ENCODE data around the gene ATF7IP2. TPM values are rescaled to one million over a fixed set of nuclear protein-coding genes. Genes with fewer than 3 reads are reported as not detected.

The ATF7IP2 gene
- total RNA-seq, 2 experiments from 2014 or later: 82.9 to 86.9 TPM

GRCh38 chr16:10522966-10523365, 137.1 kb downstream of the ATF7IP2 start:
- peaks cover 5% of the 10 kb centered on the region for H3K27me3 Mint-ChIP-seq
- peaks cover 5% of the 10 kb centered on the region for H3K4me1 Mint-ChIP-seq (ENCODE audit: low read depth)
- no peaks in the 10 kb centered on the region for H3K27me3 ChIP-seq (ENCODE audit: control insufficient read depth in 1 of 2, insufficient read depth in 2 of 2, low read length in 2 of 2)
- ATAC-seq (ENCODE audit: poor library complexity) (no peak), DNase-seq (no peak)
- intact Hi-C loops (cut with DNase I, micrococcal nuclease): loop anchor here in 1 of 2 experiments (5.0 kb wide), 1 partner anchor 394 kb away; no protein-coding TSS in a partner anchor
- no peaks in the 10 kb centered on the region for H3K36me3 Mint-ChIP-seq (ENCODE audit: low read depth)
- H3K27ac ChIP-seq (ENCODE audit: low read depth in 1 of 2, low read length in 2 of 2): no peak overlapping the region
- no peak overlapping the region for H3K4me3 ChIP-seq (ENCODE audit: low read length)
- H3K4me3 Mint-ChIP-seq: no peak overlapping the region
- TF ChIP-seq, protein P1, sequence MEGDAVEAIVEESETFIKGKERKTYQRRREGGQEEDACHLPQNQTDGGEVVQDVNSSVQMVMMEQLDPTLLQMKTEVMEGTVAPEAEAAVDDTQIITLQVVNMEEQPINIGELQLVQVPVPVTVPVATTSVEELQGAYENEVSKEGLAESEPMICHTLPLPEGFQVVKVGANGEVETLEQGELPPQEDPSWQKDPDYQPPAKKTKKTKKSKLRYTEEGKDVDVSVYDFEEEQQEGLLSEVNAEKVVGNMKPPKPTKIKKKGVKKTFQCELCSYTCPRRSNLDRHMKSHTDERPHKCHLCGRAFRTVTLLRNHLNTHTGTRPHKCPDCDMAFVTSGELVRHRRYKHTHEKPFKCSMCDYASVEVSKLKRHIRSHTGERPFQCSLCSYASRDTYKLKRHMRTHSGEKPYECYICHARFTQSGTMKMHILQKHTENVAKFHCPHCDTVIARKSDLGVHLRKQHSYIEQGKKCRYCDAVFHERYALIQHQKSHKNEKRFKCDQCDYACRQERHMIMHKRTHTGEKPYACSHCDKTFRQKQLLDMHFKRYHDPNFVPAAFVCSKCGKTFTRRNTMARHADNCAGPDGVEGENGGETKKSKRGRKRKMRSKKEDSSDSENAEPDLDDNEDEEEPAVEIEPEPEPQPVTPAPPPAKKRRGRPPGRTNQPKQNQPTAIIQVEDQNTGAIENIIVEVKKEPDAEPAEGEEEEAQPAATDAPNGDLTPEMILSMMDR (IDR thresholded peaks at IDR 0.05): no peak
- H3K36me3 ChIP-seq (ENCODE audit: insufficient read depth, low read length): no peaks in the 10 kb centered on the region
- no peaks in the 10 kb centered on the region for H3K9me3 ChIP-seq (ENCODE audit: control insufficient read depth in 1 of 2, insufficient read depth in 1 of 2, low read length in 2 of 2)
- no peaks in the 10 kb centered on the region for H3K9me3 Mint-ChIP-seq
- H3K4me1 ChIP-seq (ENCODE audit: insufficient read depth, low read length): peaks cover 2% of the 10 kb centered on the region
- CTCF ChIA-PET: interaction anchor here (0.6 kb wide), 1 partner anchor 54 kb away, joined by 3 read pairs; no protein-coding TSS in a partner anchor
- POLR2A ChIA-PET: no interaction called here
- H3K27ac Mint-ChIP-seq: no peak overlapping the region

DNA sequence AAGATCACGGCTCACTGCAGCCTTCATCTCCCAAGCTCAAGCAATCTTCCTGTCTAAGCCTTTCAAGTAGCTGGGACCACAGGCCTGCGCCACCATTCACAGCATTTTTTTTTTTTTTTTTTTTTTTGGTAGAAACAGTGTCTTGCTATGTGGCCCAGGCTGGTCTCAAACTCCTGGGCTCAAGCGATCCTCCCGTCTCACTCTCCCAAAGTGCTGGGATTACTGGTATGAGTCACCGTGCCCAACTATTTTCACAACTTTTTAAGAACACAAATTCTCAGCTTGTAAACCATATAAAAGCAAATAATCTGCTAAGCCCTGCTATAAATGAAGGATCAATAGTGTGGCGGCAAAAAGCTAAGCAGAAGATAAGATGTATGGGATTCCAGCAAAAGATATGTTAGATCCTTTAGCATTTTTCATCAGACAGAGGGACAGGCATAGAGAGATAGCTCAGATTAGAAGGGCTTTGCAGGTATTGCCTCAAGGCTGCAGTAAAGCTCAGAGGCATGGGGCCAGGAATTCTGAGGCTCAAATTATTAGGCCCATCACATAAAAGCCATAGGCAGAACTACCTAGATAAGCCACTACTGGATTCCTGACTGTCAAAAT, 139.5 kb downstream of the ATF7IP2 start:
- H3K4me3 ChIP-seq (ENCODE audit: low read length): no peak overlapping the region
- Mint-ChIP-seq H3K4me1 (ENCODE audit: low read depth) (peaks cover 5% of the 10 kb centered on the region), H3K27me3 (peaks cover 5% of the 10 kb centered on the region), H3K9me3 (no peaks in the 10 kb centered on the region), H3K4me3 (no peak overlapping the region), H3K36me3 (ENCODE audit: low read depth) (no peaks in the 10 kb centered on the region), H3K27ac (no peak overlapping the region)
- peaks cover 2% of the 10 kb centered on the region for H3K4me1 ChIP-seq (ENCODE audit: insufficient read depth, low read length)
- H3K27me3 ChIP-seq (ENCODE audit: control insufficient read depth in 1 of 2, insufficient read depth in 2 of 2, low read length in 2 of 2): no peaks in the 10 kb centered on the region
- no peaks in the 10 kb centered on the region for H3K9me3 ChIP-seq (ENCODE audit: control insufficient read depth in 1 of 2, insufficient read depth in 1 of 2, low read length in 2 of 2)
- no peak overlapping the region for H3K27ac ChIP-seq (ENCODE audit: low read depth in 1 of 2, low read length in 2 of 2)
- intact Hi-C loops (cut with DNase I, micrococcal nuclease): no loop called here
- no peak for ATAC-seq (ENCODE audit: poor library complexity)
- no peak for DNase-seq
- POLR2A ChIA-PET: no interaction called here
- TF ChIP-seq, protein P1 (IDR thresholded peaks at IDR 0.05): no peak
- CTCF ChIA-PET: no interaction called here
- no peaks in the 10 kb centered on the region for H3K36me3 ChIP-seq (ENCODE audit: insufficient read depth, low read length)

DNA sequence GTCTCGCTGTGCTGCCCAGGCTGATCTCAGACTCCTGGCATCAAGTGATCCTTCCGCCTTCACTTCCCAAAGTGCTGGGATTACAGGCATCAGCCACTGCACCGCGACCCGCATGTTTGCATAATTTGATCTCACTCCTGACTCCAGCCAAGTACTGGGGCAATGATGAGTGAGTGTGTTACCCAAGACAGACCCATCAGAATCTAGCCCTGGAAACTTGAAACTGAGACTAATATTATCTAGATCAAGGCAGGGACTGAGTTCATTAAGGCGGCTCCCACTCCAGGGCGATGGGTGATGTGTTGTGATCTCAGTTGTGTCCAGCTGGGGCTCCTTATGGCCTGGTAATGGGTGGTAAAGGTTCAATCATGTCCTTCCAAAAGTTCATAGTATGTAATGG, 141.1 kb downstream of the ATF7IP2 start:
- CTCF ChIA-PET: no interaction called here
- POLR2A ChIA-PET: no interaction called here
- H3K4me1 Mint-ChIP-seq (ENCODE audit: low read depth): peaks cover under 1% of the 10 kb centered on the region
- Histone ChIP-seq H3K9me3 (ENCODE audit: control insufficient read depth in 1 of 2, insufficient read depth in 1 of 2, low read length in 2 of 2) (no peaks in the 10 kb centered on the region), H3K4me1 (ENCODE audit: insufficient read depth, low read length) (no peaks in the 10 kb centered on the region), H3K36me3 (ENCODE audit: insufficient read depth, low read length) (no peaks in the 10 kb centered on the region), H3K27ac (ENCODE audit: low read depth in 1 of 2, low read length in 2 of 2) (no peak overlapping the region), H3K27me3 (ENCODE audit: control insufficient read depth in 1 of 2, insufficient read depth in 2 of 2, low read length in 2 of 2) (no peaks in the 10 kb centered on the region), H3K4me3 (ENCODE audit: low read length) (no peak overlapping the region)
- intact Hi-C loops (cut with DNase I, micrococcal nuclease): no loop called here
- no peaks in the 10 kb centered on the region for H3K9me3 Mint-ChIP-seq
- no peaks in the 10 kb centered on the region for H3K36me3 Mint-ChIP-seq (ENCODE audit: low read depth)
- TF ChIP-seq, protein P1 (IDR thresholded peaks at IDR 0.05): no peak
- H3K27ac Mint-ChIP-seq: no peak overlapping the region
- DNase-seq: no peak
- ATAC-seq (ENCODE audit: poor library complexity): no peak
- H3K4me3 Mint-ChIP-seq: no peak overlapping the region
- H3K27me3 Mint-ChIP-seq: no peaks in the 10 kb centered on the region
